ENCODE measurements around the gene C5.
"Not testable (repeated sequence)": the region's sequence is repeated elsewhere in the genome, so short reads cannot be mapped to it uniquely, and the experiment has no call there.

The C5 gene

GRCh38 chr9:120977321-120977720 lies 72.8 kb downstream of the C5 start:
- DNase-seq, result no peak

GRCh38 chr9:120974921-120975320 lies 75.2 kb downstream of the C5 start:
- DNase-seq, result no peak

GRCh38 chr9:120974181-120974580 lies 75.9 kb downstream of the C5 start:
- no peak for DNase-seq

- no peak for DNase-seq
Measured at GRCh38 chr9:120971938-120972337, 78.1 kb downstream of the C5 start.

GRCh38 chr9:120971471-120971870 lies 78.6 kb downstream of the C5 start:
- not testable (repeated sequence) for DNase-seq

- no peak for DNase-seq
Measured at GRCh38 chr9:120970244-120970643, 79.8 kb downstream of the C5 start.

- no peak for DNase-seq
Measured at GRCh38 chr9:120966013-120966369, 84.1 kb downstream of the C5 start.

- no peak for DNase-seq
Measured at GRCh38 chr9:120965344-120966012, 84.6 kb downstream of the C5 start.

- DNase-seq, result no peak
Measured at GRCh38 chr9:120961936-120962335, 88.1 kb downstream of the C5 start.

- no peak for DNase-seq
Measured at GRCh38 chr9:120960001-120960400, 90.1 kb downstream of the C5 start.

GRCh38 chr9:120956862-120957261 lies 93.2 kb downstream of the C5 start:
- no peak for DNase-seq

- no peak for DNase-seq
Measured at GRCh38 chr9:120951960-120952618, 98.0 kb downstream of the C5 start.

- no peak for DNase-seq
Measured at GRCh38 chr9:120950421-120951388, 99.4 kb downstream of the C5 start.

- no peak for DNase-seq
Measured at GRCh38 chr9:120949290-120949689, 100.8 kb downstream of the C5 start.

GRCh38 chr9:120948824-120949223 lies 101.3 kb downstream of the C5 start:
- no peak for DNase-seq

GRCh38 chr9:120947222-120947621 lies 102.9 kb downstream of the C5 start:
- DNase-seq, result no peak

GRCh38 chr9:120946259-120946658 lies 103.8 kb downstream of the C5 start:
- DNase-seq, result no peak

- no peak for DNase-seq
Measured at GRCh38 chr9:120944948-120945347, 105.1 kb downstream of the C5 start.

- no peak for DNase-seq
Measured at GRCh38 chr9:120944434-120944843, 105.6 kb downstream of the C5 start.

GRCh38 chr9:120942186-120943001 lies 107.7 kb downstream of the C5 start:
- DNase-seq, result no peak

GRCh38 chr9:120941046-120941770 lies 108.9 kb downstream of the C5 start:
- no peak for DNase-seq

- DNase-seq, result no peak
Measured at GRCh38 chr9:120940573-120940972, 109.5 kb downstream of the C5 start.

Data from activated CD4-positive, alpha-beta T cell treated with anti-CD3 and anti-CD28 coated beads for 4 hours (primary cell).